ENCODE data around the gene CBL.

The CBL gene

GRCh38 chr11:119254239-119254638 lies 48.1 kb downstream of the CBL start:
- no peak for DNase-seq (ENCODE audit: low read depth)
- no peak for TF ChIP-seq CTCF (conservative IDR thresholded peaks at IDR 0.05; ENCODE audit: low read depth, low read length)
- no peak overlapping the region for H3K4me3 ChIP-seq (ENCODE audit: low read depth, low read length)

- DNase-seq (ENCODE audit: low read depth): no peak
- TF ChIP-seq CTCF (conservative IDR thresholded peaks at IDR 0.05; ENCODE audit: low read depth, low read length): no peak
- no peak overlapping the region for H3K4me3 ChIP-seq (ENCODE audit: low read depth, low read length)
These were observed 52.0 kb downstream of the CBL start for GRCh38 chr11:119258180-119258579.

- no peak overlapping the region for H3K4me3 ChIP-seq (ENCODE audit: low read depth, low read length)
- DNase-seq (ENCODE audit: low read depth): no peak
- no peak for TF ChIP-seq CTCF (conservative IDR thresholded peaks at IDR 0.05; ENCODE audit: low read depth, low read length)
These were observed 52.8 kb downstream of the CBL start for GRCh38 chr11:119258983-119259382.

- peak; percentile 57 for DNase-seq (ENCODE audit: low read depth)
- TF ChIP-seq CTCF (conservative IDR thresholded peaks at IDR 0.05; ENCODE audit: low read depth, low read length): peak; percentile 39
- H3K4me3 ChIP-seq (ENCODE audit: low read depth, low read length): no peak overlapping the region
These were observed 56.7 kb downstream of the CBL start for GRCh38 chr11:119262668-119263351.

GRCh38 chr11:119263352-119263940 lies 57.3 kb downstream of the CBL start:
- H3K4me3 ChIP-seq (ENCODE audit: low read depth, low read length): no peak overlapping the region
- DNase-seq (ENCODE audit: low read depth): peak; percentile 23
- TF ChIP-seq CTCF (conservative IDR thresholded peaks at IDR 0.05; ENCODE audit: low read depth, low read length): no peak

- no peak overlapping the region for H3K4me3 ChIP-seq (ENCODE audit: low read depth, low read length)
- TF ChIP-seq CTCF (conservative IDR thresholded peaks at IDR 0.05; ENCODE audit: low read depth, low read length): no peak
These were observed 59.9 kb downstream of the CBL start for GRCh38 chr11:119266063-119266462.

More at GRCh38 chr11:119266063-119266462, 59.9 kb downstream of the CBL start:
- no peak for DNase-seq (ENCODE audit: low read depth)
